HK-2 (cell line): Measurements from ENCODE around the gene TAC3.

Experiments
- DNase-seq: peaks from one replicate; pipeline ENCODE4 v3.0.0-alpha.2; 2018; ENCODE audit not compliant: unreplicated experiment

Gene TAC3

DNA sequence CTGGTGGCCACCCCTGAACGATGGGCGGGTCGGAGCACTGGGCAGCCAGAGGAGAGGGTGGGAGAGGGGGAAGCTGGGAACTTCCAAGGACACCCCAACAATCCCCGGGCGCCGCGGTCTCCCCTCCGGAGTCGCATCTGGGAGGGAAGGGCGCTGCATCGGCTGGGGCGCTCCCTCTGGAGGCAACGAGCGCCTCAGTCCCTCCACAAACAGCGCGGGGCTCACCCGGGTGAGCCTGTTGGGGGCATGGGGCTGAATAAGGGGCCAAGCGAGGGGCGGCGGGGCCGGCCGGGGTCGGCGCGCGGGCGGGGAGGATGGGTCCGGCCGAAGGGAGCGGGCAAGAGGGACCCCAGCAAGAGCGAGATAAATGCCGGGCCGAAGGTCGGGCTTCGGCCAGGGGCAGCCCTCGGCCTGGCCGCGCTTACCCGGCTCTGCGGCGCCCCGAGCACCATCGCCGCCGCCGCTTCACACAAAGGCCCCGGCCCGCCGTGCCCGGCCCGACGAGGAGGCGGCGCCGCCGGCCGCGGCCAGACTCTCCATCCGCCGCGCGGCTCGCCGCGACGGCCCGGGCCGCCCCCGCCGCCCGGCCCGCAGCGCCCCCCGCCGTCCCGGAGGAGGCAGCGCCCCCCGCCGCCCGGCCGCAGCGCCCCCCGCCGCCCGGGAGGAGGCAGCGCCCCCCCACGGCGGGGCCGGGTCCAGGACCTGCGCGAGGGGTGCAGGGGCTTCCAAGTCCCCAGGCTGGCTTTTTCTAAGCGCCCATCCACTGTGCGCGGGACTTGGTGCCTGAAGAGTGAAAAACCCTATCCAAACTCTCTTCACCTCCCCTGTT, 10.1 kb downstream of the TAC3 start, which contains the start of gene ZBTB39:
Gene ZBTB39, minus strand, starts transcription at position 567 of the 829 bp plus-strand sequence. CDS start 1,629 bp downstream, outside the sequence.
- DNase-seq: peak; percentile 49

DNA sequence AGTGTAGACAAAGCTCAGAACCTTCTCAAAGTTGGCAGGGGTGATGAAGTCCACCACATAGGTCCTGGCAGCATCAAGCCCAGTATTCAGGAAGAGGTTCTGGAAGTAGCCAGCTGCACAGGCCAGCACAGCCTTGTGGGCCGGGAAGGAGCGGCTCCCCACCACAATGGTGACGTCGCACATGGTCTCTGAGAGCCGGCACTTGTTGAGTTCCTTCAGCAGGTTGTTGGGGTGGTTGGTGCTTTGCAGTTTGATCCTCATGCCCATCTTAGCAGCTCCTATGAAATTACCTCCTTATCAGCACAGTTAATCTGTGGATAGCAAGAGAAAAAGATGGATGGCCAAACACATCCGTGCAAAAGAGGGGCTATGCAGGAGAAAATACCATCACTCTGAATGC, 11.7 kb downstream of the TAC3 start:
- no peak for DNase-seq

DNA sequence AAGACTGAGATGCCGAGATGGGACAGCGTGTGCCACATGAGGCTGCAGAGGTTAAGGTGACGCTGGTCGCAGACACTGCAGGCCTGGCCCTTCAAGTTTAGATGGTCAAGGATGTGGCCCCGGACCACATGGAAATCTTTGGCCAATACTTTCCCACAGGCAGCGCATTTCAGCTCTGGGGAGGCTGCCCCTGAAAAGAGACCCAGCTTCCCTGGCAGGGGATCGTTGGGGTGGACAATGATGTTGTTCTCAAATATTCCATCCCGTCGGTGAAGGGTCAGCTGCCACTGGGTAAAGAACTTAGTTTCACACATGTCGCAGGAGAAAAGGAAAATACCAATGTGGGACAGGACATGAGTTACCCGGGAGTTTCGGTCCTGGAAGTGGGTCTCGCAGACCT, 12.9 kb downstream of the TAC3 start:
- DNase-seq: no peak

DNA sequence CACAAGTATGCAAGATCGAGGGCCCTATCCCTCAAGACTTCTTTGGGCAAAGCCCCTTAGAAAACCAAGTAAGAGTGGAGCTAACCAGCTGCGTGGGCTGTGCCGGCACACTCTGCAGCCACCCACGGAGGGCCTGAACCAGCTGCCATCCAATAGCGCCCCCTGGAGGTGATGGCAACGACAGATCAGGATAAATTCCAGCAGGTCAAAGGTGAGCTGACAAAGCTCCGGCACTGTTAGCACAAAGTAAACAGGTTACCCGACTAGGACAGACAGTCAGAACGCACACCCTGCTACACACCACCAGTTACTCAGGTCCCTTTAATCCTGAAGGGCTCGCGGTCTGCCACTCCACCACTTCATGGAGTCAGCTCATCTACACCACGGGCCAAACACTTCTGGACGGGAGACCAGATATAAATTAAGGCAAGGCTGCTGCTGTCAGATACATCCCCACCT, 14.9 kb downstream of the TAC3 start:
- DNase-seq: peak; percentile 56

DNA sequence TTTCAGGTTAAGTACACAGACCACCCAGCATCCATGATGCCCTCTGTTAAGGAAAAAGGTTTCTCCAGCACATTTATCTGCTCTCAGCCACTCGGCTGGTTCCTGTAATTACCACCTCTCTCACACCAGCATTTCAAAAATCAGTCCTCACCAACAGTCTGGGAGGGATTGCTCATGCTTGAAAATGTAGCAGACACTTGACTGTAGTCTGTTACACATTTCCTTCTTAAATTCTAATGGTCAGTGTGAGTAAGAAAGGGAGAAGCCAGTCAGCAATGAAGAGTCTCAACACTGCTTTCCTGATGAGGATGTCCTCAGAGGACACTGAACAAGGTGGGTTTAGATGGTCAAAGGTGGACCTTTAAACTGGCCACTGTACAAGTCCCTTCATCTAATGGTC, 15.9 kb downstream of the TAC3 start:
- no peak for DNase-seq

DNA sequence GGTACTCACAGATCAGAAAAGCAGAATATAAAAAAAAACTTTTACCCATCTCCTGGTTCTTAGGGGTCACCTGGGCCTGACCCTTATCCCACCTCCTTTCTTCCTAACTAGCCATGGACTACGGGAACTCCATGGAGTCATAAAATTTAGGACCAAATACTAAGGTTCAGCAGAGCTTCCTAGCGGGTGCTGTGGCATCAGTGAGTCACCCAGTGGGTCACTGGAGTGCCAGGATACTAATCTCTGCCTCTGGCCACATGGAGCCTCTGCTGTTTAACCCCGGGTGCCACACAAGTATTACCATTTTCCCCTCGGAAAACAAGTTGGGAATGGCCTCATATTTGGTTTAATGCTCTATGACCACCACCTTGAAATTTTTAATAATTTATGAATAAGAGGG, 16.9 kb downstream of the TAC3 start:
- DNase-seq: no peak

DNA sequence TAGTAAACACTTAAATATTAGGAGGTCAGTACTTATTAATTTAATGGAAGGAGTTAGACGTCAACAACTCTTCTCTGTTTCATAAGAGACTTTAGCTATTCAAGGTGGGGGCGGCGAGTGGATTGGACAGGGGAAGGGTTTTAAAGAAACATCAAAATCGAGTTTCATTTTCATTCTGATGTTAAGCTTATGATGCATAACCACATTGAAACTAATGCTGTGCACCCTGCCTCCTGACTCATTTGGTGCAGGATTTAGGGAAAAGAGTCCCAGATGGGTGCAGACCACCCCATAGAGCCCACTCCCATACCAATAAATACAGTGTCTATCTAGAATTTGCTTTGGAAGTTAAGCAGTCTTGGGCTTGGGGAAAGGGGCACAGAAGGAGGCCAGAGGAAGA, 17.3 kb downstream of the TAC3 start:
- no peak for DNase-seq

DNA sequence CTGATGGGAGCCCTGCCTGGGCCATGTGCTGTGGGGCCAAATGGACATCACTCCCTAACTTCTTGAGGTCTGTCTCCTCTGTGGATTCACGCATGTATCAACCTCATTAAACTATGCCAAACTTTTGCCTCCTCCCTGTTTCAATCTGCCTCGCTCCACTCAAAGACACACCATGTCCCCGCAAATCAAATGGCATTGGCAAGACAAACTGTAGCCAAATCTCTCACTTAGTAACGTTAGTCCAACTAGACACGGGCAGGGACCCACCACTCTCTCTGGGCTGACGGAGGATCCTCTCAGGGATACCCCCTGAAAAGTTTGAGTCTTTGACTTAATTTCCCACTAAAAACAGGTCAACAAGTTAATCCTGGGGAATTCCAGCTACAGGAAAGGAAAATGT, 18.0 kb downstream of the TAC3 start:
- DNase-seq: no peak

DNA sequence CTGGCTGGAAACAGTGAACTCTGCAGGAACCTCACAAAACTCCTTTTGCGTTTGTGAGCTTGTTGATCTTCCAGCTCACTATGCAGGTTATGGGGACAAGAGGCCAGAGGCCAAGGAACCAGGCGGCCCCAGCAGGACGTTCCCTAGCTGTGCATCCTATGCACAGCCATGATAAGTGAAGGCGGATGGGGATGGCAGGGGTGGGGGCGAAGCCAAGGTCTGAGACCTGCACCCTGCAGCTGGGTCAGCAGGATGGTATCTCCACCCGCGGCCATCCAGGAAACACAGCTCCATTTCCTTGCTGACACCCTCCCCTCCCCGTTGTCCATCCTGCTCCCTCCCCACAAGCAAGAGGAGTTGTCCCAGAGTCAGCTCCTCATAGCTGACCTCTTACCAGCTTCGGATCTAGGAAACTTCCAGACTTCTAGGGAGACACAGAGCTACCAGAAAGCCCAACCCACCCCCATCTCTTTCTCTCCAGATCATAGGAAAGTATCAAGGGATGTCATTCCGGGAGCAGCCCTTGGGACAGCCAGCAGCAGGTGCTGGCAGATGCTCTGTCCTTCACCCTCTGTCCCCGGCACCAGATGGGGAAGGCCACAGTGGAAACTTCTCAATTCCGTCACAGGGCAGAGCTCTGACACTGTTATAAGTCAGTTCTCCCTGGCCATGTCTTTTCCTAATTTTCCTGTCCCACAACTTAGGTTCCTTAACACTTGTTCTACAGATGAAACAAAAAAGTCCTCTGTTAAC, 19.4 kb downstream of the TAC3 start:
- no peak for DNase-seq

DNA sequence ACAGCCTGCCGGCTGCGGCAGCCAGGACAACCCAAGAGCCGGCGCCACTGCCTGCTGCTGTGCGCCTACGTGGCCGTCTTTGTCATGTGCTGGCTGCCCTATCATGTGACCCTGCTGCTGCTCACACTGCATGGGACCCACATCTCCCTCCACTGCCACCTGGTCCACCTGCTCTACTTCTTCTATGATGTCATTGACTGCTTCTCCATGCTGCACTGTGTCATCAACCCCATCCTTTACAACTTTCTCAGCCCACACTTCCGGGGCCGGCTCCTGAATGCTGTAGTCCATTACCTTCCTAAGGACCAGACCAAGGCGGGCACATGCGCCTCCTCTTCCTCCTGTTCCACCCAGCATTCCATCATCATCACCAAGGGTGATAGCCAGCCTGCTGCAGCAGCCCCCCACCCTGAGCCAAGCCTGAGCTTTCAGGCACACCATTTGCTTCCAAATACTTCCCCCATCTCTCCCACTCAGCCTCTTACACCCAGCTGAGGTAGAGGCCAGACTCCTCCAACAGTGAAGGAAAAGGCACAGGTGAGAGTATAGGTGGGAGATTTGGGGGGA, 20.3 kb downstream of the TAC3 start:
- no peak for DNase-seq

DNA sequence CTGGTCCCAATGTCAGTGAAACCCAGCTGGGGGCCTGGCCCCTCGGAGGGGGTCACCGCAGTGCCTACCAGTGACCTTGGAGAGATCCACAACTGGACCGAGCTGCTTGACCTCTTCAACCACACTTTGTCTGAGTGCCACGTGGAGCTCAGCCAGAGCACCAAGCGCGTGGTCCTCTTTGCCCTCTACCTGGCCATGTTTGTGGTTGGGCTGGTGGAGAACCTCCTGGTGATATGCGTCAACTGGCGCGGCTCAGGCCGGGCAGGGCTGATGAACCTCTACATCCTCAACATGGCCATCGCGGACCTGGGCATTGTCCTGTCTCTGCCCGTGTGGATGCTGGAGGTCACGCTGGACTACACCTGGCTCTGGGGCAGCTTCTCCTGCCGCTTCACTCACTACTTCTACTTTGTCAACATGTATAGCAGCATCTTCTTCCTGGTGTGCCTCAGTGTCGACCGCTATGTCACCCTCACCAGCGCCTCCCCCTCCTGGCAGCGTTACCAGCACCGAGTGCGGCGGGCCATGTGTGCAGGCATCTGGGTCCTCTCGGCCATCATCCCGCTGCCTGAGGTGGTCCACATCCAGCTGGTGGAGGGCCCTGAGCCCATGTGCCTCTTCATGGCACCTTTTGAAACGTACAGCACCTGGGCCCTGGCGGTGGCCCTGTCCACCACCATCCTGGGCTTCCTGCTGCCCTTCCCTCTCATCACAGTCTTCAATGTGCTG, 21.0 kb downstream of the TAC3 start:
- no peak for DNase-seq

DNA sequence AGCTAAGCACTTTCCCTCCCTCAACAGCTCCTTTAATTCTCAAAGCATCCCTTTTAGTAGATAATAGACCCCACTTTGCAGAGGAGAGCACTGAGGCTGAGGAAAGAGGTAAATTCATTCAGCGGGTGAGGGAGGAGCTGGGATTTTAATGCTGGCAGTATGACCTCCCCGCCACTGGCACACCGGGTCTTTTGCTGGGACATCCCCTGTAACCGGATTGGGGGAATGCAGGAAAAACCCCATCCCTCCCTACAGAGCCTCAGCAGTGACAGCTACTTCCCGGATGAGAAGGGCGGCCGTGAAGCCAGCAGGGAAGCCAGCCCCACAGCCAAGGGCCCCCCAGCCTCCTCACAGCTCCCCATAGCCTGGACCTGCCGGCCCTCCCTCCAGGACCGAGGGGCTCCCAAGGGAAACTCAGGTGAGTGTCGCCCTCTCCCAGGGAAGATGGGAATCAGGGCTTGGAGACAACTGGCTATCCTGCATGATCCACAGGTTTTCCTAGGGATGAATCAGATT, 22.0 kb downstream of the TAC3 start:
- no peak for DNase-seq

DNA sequence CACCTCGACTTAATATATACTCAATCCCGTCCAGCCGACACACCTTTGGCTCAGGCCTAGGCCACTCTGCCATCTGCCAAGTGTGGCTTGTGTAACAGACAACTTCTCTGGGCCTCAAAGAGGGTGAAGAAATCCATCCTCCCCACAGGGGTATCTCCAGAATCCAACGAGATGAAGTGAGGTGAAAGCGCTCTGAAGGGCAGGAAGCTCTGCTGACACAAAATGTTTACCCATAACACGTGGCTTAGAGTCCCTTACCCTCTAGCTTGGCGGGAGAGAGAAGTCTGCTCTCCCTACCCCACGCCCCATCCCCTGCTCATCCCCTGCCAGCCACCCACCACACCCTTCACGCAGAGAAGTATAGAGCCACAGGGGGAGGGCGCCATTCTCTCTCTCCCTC, 23.0 kb downstream of the TAC3 start:
- no peak for DNase-seq

DNA sequence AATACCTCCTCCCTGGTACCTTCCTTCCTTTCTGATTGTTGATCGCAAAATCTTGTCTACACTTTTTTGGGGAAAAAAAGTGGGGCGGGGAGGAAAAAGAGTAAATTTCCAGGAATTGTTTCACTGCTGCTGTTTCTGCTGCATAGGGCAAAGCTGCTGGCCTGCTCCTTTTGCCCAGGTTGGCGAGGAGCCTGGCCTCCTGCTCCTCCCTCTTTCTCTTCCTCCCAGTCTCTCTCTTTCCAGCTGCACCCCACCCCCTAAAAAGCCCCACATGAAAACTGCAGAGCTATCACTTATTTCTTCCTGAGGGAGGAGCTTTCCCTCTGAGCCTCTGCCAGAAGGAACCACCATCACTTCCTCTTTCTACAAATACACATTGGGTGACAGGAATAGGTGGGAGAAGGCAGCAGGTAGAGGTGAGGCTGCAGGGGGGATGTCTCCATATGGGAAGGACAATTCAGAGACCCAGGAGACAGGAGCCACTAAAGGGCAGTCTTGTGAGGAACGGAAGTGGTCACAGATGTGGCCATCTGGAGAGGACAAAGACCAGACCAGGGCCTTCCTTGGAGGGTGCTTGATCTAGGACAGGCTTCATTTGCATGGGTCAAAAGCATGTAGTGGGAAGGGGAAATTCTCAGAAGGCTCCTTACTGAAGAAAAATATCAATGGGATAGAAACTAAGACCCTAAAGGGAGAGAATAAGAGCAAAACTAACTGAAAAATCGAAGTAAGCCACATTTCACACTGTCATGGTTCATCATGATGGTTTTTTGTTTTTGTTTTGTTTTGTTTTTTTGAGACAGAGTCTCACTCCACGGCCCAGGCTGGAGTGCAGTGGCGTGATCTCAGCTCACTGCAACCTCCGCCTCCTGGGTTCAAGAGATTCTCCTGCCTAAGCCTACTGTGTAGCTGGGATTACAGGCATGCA, 24.7 kb downstream of the TAC3 start:
- DNase-seq: no peak

DNA sequence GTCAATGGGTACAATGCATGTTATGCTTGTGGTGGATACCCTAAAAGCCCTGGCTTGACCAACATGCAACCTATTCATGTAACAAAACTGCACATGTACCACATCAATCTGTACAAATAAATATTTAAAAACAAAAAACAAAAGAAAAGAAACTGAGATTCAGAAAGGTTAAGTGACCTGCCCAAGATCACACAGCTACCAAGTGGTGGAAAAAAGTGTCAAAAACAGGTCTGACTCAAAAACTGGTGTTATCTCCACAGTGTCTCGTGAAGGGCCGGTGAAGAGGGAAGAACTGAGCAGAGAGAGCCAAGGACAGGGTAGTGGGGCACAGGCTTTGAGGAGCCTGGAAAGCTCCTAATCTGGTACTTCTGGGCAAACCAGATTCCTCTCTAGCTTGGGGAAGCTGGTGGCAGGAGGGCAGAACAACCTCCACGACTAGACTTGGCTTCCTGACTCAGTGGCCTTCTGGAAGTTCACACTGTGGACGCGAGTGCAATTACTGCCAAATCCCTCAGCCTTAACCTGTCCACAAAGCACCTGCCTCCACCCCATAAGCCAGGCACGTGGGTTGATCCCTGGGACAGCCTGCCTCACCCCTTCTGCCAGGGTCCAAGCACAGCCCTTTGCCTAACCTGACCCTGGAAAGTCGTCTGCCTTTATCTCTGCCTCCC, 25.5 kb downstream of the TAC3 start:
- DNase-seq: no peak

DNA sequence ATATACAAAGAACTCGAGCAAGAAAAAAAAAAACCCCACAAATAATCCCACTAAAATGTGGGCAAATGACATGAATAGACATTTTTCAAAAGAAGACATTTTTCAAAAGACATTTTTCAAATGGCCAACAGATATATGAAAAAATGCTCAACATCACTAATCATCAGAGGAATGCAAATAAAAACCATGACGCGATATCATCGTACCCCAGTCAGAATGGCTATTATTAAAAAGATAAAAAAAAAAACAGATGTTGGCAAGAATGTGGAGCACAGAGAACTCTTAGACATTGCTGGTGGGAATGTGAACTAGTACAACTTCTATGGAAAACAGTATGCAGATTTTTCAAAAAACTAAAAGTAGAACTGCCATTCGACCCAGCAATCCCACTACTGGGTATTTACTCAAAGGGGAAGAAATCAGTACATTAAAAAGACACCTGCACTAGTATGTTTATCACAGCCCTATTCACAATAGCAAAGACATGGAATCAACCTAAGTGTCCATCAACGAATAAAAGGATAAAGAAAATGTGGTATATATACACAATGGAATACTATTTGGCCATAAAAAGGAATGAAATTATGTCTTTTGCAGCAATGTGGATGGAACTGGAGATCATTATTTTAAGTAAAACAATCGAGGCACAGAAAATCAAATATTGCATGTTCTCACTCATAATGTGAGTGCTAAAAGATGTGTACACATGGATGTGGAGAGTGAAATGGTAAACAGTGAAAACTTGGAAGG, 26.3 kb downstream of the TAC3 start:
- DNase-seq: no peak

DNA sequence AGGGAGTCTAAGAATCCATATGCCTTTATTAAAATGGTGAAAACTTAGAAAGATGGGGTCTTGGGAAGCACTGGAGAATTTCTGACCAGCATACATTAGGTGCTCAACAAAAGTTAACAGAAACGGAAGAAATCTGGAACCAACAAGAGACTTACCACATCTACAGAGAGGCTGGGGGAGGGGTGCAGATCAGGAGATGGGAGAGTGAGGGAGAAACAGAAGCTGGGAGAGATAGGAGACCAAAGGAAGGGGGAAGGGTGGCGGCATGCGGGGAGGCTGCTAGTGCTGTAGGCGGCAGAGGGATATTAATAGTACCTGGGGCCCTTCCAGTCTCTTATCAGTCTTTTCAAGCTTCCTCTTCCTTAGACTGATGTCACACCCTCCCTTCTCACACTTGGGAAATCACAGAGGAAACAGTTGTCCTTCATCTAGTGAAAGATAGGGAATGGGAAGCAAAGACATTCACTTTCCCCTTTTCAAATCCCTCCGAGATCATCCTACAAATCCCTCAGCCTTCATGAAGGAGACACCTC, 28.1 kb downstream of the TAC3 start:
- DNase-seq: no peak

DNA sequence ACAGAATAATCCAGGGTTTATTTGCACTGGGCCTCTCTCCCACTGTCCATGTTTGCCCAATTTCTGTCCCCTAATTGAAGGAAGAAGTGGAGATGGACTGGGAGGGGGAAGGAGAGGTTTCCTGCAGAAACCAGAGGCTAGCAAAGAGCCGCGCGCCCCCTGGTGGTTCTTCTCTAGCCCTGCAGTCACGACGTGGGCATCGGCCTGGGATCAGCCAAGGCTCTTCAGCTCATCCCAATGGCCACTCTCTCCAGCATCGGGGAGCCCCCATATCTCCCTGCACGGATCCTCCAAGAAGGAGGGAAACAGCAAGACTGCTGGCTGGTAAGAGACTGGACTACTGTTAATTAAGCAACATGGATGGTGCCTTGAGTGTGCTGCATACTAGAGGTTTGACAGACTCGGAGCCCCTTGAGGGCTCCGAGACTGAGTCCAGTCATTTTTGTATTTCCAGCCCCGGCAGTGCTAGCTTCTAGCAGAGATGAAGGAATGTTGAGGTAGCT, 28.7 kb downstream of the TAC3 start:
- DNase-seq: peak; percentile 74

DNA sequence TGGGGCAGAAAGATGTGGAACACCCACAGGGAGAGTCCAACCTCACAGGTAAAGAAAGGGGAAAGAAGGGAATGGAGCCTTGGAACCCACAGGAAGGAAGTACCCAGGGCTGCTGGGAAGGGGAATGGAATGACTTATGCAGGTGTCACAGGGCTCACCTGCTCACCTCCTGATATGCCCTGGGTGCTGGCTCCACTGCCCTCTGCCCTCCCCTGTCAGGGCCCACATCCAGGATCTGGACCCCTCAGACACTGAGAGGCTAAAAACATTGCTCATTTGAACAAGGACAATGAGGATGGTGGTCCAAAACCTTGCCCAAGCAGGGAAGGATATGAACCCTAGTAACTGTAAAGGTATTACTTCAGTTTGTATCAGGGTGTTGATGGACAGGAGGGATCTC, 29.3 kb downstream of the TAC3 start:
- DNase-seq: no peak
